Uterus (tissue), 4 donors: ENCODE results near the gene LRSAM1. TPM values are rescaled to one million over a fixed set of nuclear protein-coding genes. Genes with fewer than 3 reads are reported as not detected.

Experiments
- DNase-seq, 2 donors: peaks; one replicate each; pipeline ENCODE4 v3.0.0-alpha.2; 2019 to 2020
- H3K27ac ChIP-seq, 2 donors: fragments of 200-600 bp; sonication (generic); 1 replicate in 1 of 2; 2 replicates in 1 of 2; pipeline ENCODE4 v1.5.1; 2016 to 2018
- H3K27me3 ChIP-seq, 2 donors: fragments of 200-600 bp; sonication (generic); one replicate each; pipeline ENCODE4 v1.5.1; 2018 to 2019; ENCODE audit warnings: control low read depth in 1 of 2
- H3K36me3 ChIP-seq, 2 donors: fragments of 200-600 bp; sonication (generic); one replicate each; pipeline ENCODE4 v1.5.1; 2019; ENCODE audit warnings: control low read depth in 1 of 2
- H3K4me1 ChIP-seq, 2 donors: fragments of 200-600 bp; sonication (generic); one replicate each; pipeline ENCODE4 v1.5.1; 2018 to 2019; ENCODE audit warnings: control low read depth in 1 of 2
- H3K4me3 ChIP-seq, 2 donors: fragments of 200-600 bp; sonication (generic); 1 replicate in 1 of 2; 2 replicates in 1 of 2; pipeline ENCODE4 v1.5.1; 2018 to 2019; ENCODE audit warnings: mild to moderate bottlenecking in 1 of 2
- H3K9me3 ChIP-seq, 2 donors: fragments of 200-600 bp; sonication (generic); one replicate each; pipeline ENCODE4 v1.5.1; 2019; ENCODE audit warnings: control low read depth in 1 of 2
- CTCF ChIP-seq, 4 experiments: fragments of 200-600 bp in 2 of 4; fragments of 450-650 bp in 2 of 4; sonication (generic) in 2 of 4; IDR thresholded peaks; one replicate each; pipeline ENCODE4 v1.5.1; 2016 to 2019; ENCODE audit warnings: antibody characterized with exemption in 4 of 4, mild to moderate bottlenecking in 2 of 4, moderate library complexity in 1 of 4
- POLR2A ChIP-seq, 2 donors: fragments of 450-650 bp; IDR thresholded peaks; one replicate each; pipeline ENCODE4 v1.6.1; 2016; ENCODE audit warnings: antibody characterized with exemption in 2 of 2, mild to moderate bottlenecking in 1 of 2, moderate library complexity in 1 of 2
- intact Hi-C: fragments of 100-400 bp; cut with DNase I; formaldehyde crosslinking; loops from one replicate; pipeline ENCODE4 v1.15.1; 2023; ENCODE audit warnings: low total_unique reads
- total RNA-seq, 4 donors: library from RNA; depleted of rRNA in 3 of 4; stranded (reverse); fragments of >200 nt in 3 of 4; gene quantifications; one replicate each; pipeline versions ENCODE4 v1.1.0 to v1.2.4, GENCODE V29; 2014 to 2023
- donor health status: DM: yes; HTN: yes; CAD: no.

LRSAM1 gene
- total RNA-seq, 4 donors from 2014 or later: 6.5 to 25.9 (median 11.3) TPM

GRCh38 chr9:127405344-127406125 lies 45.8 kb upstream of the LRSAM1 start:
- TF ChIP-seq CTCF (IDR thresholded peaks at IDR 0.05) (no peak), POLR2A (IDR thresholded peaks at IDR 0.05) (no peak)
- H3K27ac ChIP-seq: no peak overlapping the region
- no peaks in the 10 kb centered on the region for H3K36me3 ChIP-seq
- no peaks in the 10 kb centered on the region for H3K9me3 ChIP-seq
- intact Hi-C loops: no loop called here
- H3K27me3 ChIP-seq: no peaks in the 10 kb centered on the region
- no peaks in the 10 kb centered on the region for H3K4me1 ChIP-seq
- no peak overlapping the region for H3K4me3 ChIP-seq
- no peak for DNase-seq

- Histone ChIP-seq H3K4me1 (no peaks in the 10 kb centered on the region), H3K27me3 (no peaks in the 10 kb centered on the region), H3K4me3 (no peak overlapping the region), H3K9me3 (no peaks in the 10 kb centered on the region), H3K36me3 (no peaks in the 10 kb centered on the region), H3K27ac (no peak overlapping the region)
- no peak for DNase-seq
- intact Hi-C loops: no loop called here
- TF ChIP-seq CTCF (IDR thresholded peaks at IDR 0.05): no peak
- no peak for TF ChIP-seq POLR2A (IDR thresholded peaks at IDR 0.05)
Measured at GRCh38 chr9:127406799-127407491, 44.4 kb upstream of the LRSAM1 start.

GRCh38 chr9:127407492-127407843 lies 43.8 kb upstream of the LRSAM1 start:
- H3K9me3 ChIP-seq: no peaks in the 10 kb centered on the region
- no peaks in the 10 kb centered on the region for H3K4me1 ChIP-seq
- DNase-seq: no peak
- H3K27me3 ChIP-seq: no peaks in the 10 kb centered on the region
- intact Hi-C loops: no loop called here
- H3K36me3 ChIP-seq: no peaks in the 10 kb centered on the region
- TF ChIP-seq CTCF (IDR thresholded peaks at IDR 0.05) (no peak), POLR2A (IDR thresholded peaks at IDR 0.05) (no peak)
- no peak overlapping the region for H3K4me3 ChIP-seq
- H3K27ac ChIP-seq: no peak overlapping the region

GRCh38 chr9:127411122-127411521 lies 40.2 kb upstream of the LRSAM1 start:
- H3K27ac ChIP-seq: no peak overlapping the region
- no peaks in the 10 kb centered on the region for H3K4me1 ChIP-seq
- no peak overlapping the region for H3K4me3 ChIP-seq
- H3K9me3 ChIP-seq: no peaks in the 10 kb centered on the region
- no peak for DNase-seq
- no peaks in the 10 kb centered on the region for H3K27me3 ChIP-seq
- intact Hi-C loops: no loop called here
- TF ChIP-seq CTCF (IDR thresholded peaks at IDR 0.05): no peak
- TF ChIP-seq POLR2A (IDR thresholded peaks at IDR 0.05): no peak
- no peaks in the 10 kb centered on the region for H3K36me3 ChIP-seq

- H3K4me1 ChIP-seq: no peaks in the 10 kb centered on the region
- H3K9me3 ChIP-seq: no peaks in the 10 kb centered on the region
- intact Hi-C loops: no loop called here
- TF ChIP-seq POLR2A (IDR thresholded peaks at IDR 0.05) (no peak), CTCF (IDR thresholded peaks at IDR 0.05) (no peak)
- DNase-seq: no peak
- no peaks in the 10 kb centered on the region for H3K27me3 ChIP-seq
- no peak overlapping the region for H3K4me3 ChIP-seq
- H3K27ac ChIP-seq: no peak overlapping the region
- H3K36me3 ChIP-seq: no peaks in the 10 kb centered on the region
Measured at GRCh38 chr9:127415141-127415540, 36.2 kb upstream of the LRSAM1 start.
